Stimulated activated CD4-positive, alpha-beta T cell treated with anti-CD3 and anti-CD28 coated beads, Interleukin-15, amount 100 ng/mL, for 24 hours (primary cell): Measurements from ENCODE around the gene CCND1.
"Not testable (repeated sequence)": the region's sequence is repeated elsewhere in the genome, so short reads cannot be mapped to it uniquely, and the experiment has no call there.

Source experiments
- DNase-seq: peaks from one replicate; pipeline ENCODE4 v3.0.0-alpha.2; 2020

CCND1 gene

DNA sequence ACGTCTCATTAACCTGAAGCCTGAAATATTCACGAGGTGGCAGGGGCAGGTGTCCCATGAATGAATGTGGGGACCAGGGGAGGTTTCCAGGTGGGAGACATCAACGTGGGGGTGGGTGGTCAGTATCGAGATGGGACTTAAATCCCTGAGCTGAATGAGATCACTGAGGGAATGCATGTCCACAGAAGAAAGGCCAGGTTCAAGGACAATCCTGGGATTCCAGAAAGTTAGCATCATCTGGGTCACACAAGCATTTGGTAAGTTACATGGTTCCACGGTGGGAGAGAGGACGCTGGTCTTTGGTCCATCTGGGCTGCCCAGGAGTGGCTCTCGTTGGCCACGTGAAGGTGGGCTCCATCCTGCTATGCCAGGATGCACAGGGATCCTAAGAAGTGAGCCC is 22.7 kb upstream of the CCND1 start:
- no peak for DNase-seq

DNA sequence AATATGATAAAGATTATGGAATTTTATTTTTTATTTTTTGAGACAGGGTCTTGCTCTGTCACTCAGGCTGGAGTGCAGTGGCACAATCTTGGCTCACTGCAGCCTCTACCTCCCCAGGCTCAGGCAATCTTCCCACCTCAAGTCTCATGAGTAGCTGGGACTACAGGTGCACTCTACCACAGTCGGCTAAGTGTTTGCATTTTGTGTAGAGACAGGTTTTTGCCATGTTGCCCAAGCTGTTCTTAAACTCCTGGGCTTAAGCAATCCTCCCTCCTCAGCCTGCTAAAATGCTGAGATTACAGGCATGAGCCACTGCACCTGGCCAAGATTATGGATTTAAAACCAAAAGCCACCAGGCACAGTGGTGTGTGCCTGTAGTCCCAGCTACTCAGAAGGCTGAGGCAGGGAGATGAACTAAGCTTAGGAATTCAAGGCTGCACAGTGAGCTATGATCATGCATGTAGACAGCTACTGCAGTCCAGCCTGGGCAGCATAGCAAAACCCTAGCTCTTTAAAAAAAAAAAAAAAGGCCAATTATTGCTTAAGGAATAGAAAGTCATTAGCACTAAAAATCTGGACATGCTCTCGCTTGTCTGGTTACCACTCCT is 20.2 kb upstream of the CCND1 start:
- no peak for DNase-seq

DNA sequence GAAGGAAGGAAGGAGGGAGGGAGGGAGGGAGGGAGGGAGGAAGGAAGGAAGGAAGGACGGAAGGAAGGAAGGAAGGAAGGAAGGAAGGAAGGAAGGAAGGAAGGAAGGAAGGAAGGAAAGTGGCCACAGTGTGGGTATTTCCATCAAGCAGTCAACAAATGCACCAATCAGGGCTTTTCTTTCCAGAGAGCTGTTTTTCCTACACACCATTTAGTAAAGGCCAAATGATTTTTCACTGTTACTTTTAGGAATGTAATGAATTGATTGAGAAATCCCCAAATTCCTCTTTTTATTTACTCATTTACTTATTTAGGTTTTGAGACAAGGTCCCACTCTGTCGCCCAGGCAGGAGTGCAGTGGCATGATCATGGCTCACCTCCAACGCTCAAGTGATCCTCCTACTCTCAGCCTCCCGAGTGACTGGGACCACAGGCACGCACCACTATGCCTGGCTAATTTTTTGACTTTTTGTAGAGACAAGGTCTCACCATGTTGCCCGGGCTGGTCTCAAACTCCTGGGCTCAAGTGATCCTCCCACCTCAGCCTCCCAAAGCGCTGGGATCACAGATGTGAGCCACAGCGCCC is 18.8 kb upstream of the CCND1 start:
- DNase-seq, result not testable (repeated sequence)

DNA sequence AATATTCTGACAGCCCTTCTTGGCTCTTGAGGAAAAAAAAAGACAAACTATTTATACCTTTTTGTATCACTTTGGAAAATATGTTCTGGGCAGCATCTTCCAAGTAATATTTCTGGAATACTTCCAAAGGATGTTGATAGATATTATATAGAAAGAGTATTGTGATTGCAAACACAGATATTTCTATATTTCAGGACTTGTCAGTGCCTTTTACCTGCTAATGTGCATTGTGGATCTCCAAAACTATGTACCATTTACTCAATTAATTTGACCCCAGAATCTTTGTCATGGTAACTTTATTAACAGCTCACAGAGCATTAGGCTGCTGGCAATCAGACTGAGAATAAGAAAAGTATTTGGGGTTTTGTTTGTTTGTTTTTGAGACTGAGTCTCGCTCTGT is 16.7 kb upstream of the CCND1 start:
- DNase-seq, result no peak

DNA sequence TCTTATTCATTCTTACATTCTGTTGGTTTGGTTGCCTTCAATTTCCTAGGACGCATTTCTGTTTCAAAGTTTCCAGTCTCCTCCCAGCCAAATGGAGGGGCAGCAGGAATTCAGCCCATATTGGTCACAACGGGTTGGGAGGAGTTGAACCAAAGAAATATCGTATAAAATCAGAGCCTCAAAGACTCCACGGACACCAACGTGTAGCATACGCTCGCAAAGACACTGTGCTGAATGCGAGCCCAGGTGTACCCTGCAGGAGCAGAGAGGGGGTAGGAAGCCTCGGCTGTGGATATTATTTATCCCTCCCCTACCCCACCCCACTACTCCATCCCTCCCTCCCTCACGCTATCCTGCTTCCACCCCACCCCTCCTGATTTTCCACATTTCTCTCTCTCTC is 15.5 kb upstream of the CCND1 start:
- no peak for DNase-seq

DNA sequence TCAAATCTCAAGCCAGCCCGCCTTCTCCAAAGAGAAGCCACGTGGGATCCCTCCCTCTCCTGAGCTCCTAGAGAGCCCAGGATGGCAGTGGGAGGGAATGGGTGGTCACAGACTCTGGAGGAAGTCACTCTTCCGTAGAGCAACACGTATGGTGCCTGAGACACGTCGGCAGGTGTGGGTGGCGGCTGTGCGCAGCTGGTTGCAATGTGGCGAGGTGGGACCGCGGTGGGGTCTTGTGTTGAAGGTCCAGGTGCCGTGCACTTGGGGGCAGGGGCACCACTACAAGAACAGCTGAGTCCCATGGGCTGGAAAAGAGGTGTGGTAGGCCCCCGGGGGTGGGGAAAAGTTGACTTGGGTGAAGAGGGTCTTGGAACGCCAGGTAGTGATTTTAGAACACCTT is 13.4 kb upstream of the CCND1 start:
- DNase-seq, result no peak

DNA sequence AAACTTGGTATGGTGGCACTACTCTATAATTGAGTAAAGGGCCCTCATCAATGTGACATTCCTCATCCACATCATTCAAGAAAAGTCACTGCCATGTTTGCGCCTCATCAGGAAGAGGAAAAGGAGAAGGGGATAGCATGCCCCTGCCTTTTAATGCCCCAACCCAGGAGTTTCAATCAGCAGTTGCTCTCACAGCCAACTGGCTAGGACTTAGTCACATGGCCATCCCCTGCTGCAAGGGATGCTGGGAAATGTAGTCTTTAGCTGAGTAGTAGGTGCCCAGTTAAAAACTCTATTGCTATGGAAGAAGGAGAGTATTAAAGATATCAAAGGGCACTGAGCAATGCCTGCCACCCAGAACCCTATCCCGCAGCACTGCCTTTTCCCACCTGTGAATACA is 10.9 kb upstream of the CCND1 start:
- no peak for DNase-seq

DNA sequence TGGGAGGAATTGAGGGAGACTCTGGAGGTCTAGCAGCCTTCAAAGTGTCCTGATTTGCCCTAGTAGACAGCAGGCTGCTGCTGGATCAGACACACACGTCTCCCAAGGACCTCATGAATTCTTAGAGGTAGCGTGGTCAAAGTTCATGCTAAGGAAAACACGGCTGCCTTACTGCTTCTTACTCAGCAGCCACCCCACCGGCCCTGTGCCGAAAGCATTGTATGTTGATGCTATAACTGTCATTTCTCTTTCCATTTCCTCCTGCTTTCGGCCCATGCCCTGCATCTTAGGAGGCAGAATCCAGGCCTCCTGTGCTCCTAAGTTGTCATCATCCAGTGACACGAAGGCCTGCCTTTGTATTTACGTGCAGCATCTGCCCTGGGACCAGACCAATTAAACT is 10.5 kb upstream of the CCND1 start:
- DNase-seq, result no peak

DNA sequence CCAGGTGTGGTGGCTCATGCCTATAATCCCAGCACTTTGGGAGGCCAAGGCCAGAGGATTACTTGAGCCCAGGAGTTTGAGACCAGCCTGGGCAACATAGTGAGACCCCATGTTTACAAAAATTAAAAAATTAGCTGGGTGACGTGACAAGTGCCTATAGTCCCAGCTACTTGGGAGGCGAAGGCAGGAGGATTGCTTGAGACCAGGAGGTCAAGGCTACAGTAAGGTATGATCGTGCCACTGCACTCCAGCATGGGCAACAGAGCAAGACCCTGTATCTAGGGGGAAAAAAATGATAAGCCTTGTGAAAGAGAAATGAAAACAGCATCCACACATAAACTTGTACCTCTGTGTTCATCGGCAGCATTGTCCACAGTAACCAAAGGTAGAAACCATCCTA is 8.1 kb upstream of the CCND1 start:
- DNase-seq, result no peak

DNA sequence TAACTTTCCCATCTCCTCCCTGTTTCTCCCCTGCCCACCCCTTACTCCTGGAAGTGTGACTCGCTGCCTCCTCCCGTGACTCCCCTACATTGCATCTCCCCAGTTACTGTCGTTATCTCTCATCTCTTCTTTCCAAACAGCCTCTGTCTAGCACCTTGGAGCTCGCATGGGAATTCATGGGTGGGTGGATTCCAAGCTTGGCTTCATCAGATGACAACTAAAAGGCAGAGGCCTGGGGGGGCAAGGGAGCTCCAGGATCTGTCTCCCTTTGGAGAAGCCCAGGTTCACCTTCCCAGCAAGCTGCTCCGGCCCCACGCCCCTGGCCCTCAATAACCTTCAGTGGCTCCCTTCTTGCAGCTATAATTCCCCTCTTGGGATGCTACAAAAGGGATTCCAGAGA is 6.9 kb upstream of the CCND1 start:
- DNase-seq, result no peak

DNA sequence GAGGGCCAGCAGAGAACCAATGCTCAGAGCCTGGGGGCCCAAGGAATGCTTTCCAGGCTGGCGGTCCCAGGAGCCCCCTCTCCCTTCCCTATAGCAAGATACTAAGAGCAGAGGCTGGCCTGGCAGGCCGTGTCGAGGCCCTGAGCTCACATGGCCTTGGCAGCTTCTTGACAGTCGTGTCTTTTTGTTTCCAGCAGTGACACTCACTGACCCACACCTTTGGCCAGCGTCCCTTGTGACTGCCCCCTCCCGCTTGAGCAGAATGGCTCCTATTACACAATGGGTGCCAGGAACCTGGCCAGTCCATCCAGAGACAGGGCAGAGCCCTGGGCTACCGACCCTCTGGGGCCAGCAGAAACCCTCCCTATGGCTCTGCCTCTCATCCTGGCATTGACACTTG is 6.4 kb upstream of the CCND1 start:
- no peak for DNase-seq

DNA sequence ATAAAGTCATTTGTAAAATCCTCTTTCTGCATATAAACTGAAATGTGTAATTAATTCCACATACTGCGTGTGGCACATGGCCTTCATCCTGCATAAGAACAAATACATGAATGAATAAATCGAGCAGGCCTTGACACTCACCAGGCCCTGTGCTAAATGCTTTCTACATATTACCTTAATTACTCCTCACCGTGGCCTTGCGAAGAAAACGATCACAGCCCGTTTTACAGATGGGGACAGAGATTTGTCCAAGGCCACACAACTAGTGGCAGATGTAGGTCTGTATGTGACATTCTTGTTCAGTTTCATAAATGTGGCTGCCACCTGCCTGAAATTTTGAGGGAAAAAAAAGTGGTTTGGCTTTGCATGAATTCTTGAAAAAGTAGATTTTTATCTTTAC is 5.8 kb upstream of the CCND1 start:
- DNase-seq, result no peak

DNA sequence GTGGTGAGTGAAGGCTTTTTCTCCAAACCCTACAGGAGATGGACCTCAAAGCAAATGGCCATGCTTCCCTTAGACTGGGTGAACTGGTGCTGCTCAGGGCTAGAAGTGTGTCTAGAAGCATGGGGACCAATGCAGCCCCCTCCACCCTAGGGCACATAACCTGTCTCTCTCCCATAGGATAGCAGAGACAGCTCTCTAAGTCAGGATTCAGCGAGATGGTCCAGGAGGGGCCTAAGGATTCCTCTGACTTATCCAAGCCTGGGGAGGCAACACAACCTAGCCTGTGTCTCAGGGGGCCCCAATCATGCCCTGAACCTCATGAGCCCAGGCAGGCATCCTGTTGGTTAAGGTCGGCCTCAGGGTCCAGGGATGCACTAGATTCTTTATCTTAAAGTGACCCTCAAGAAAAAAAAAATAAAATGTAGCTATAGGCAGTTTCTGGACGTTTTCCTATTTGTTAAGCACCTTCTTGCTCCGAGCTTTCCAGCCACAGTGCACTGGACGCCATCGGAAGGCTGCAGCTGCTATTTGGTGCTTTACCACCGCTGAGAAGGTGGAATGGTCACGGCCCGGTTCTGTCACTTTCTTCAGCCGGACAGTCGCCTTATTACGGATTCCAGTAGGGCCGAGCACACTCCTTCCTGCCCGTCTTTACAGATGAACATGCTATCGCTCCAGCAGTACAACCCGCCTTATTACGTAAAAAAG is 5.0 kb upstream of the CCND1 start:
- no peak for DNase-seq

DNA sequence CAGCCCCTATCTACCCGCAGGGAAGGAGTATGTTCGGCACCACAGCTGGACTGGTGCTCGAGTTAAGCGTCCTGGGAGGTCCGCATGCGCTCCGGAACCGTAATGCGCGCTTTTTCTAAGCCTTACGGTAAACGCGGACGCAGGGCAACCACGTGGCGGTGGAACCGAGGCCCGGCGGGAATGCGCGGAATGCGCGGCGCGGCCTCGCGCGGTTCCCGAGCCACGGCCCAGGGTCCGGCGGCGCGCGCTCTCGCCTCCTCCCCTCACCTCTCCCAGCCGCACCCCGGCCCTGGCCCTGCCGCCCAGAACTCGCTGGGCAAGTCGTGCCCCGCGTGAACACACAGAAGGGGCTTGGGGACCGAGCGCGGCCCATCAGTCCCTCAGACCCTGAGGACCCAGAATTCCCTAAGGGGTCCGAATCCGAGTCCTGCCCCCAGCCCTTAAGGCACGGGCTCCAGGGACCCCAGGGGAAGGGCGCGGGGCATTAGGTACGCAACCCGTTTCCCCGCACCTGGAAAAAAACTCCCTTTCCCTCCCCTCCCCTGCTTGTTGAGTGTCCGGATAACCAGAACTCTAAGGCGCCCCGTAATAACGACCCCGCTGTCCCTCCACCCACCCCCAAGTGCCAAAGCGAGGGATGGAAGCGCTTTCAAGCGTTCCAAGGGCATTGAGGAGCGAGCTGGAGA is 4.3 kb upstream of the CCND1 start:
- peak; percentile 48 for DNase-seq

DNA sequence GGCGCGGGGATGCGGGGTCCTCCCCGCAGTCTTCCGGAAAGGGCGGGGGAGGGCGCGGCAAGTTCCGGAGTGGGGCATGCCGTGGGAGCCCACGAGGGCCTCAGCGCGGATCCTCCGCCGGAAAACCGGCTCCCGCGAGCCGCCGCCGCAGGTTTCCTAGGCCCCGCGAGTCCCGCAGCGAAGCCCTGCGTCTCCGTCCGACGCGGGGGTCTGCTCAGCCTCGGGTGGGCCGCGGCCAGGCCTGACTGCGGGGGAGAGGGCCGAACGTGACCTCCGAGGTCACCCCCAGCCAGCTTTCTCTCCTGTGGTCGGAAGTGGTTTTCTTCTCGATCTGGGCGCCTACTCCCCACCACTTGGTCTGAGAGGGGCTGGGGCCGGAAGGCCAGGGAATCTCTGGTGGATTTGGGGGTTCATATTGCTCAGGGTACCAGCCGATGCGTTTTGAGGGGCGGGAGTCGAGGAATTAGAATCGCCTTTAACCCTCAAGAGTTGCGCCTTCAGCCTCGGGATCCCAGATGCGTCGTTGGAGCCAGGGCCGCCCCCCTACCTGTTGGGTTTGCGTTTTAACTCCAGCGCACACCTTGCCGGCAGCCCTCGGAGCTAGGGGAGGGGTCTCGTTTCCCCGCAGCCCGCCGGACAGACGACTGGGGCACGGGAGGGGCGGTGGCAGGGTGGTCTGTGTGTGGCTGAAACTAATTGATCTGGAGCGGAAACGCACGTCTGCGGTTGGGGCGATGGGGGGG is 3.6 kb upstream of the CCND1 start:
- DNase-seq, result no peak

DNA sequence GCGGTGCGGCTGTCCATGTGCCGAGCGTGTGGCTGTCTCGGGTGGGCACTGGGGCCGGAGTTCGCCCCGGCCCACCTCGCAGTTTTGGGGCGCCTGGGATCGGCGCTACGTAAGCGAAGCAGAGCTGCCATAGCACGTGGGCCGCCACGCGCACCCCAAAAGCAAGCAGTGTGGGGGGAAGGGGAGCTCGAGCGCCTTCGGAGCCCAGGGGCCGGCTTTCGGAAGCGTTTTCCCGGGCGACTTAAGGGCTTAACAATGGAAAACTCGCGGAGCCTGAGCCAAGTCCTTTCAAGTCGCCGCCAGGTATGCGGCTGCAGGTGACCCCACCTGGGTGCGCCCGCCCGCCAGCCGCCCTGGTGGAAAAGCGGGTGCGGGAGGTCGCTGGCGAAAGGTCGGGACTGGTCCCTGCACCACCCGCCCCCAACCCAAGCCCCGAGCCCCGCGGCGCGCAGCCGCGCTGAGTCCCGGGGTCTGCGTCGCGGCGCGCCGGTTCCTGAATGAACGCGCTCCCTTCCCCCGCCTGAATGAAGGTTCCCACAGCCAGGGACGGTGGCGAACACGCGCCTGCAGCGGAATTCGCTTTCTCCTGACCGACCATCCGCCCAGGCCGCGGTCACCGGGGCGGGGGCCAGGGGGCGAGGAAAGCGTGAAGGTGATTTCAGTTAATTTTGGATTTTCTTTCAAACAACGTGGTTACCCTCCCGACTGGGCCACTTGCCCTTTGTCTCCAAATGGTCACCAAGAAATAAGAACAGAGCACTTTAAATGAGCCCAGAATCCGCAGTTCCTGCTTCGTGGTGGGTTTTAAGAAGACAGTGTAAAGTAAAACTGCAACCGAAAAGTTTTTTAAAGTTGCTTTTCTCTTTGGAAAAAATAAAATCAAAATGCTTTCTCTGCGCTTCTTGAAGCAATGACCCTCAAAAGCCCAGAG is 2.8 kb upstream of the CCND1 start:
- no peak for DNase-seq

DNA sequence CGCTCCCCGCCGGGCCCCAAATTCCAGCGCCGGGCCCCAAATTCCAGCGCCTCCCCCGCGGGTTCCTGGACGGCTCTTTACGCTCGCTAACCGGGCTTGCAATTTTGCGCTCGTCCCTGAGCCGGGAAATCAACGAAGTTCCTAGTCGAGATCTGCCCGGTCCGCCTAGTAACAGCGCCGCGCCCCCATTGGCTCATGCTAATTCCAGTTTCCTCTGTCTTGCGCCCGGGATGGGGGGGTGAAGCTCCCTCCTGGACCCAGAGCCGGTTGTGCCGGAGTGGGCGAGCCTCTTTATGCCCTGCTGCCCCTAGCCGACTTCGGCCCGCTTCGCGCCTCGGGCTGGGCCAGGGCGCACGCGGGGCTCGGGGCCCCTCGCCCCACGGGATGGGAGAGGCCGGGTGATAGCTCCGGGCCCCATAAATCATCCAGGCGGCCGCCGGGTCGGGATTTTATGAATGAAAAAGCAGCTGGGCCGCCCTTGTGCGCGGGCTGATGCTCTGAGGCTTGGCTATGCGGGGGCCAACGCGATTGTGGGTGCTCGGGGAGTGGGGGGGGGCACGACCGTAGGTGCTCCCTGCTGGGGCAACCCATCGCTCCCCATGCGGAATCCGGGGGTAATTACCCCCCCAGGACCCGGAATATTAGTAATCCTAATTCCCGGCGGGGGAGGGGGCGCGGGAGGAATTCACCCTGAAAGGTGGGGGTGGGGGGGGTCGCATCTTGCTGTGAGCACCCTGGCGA is 1.8 kb upstream of the CCND1 start:
- DNase-seq, result peak; percentile 55

DNA sequence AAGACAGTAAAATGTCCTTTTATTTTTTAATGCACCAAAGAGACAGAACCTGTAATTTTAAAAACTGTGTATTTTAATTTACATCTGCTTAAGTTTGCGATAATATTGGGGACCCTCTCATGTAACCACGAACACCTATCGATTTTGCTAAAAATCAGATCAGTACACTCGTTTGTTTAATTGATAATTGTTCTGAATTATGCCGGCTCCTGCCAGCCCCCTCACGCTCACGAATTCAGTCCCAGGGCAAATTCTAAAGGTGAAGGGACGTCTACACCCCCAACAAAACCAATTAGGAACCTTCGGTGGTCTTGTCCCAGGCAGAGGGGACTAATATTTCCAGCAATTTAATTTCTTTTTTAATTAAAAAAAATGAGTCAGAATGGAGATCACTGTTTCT is 1.1 kb upstream of the CCND1 start:
- no peak for DNase-seq

DNA sequence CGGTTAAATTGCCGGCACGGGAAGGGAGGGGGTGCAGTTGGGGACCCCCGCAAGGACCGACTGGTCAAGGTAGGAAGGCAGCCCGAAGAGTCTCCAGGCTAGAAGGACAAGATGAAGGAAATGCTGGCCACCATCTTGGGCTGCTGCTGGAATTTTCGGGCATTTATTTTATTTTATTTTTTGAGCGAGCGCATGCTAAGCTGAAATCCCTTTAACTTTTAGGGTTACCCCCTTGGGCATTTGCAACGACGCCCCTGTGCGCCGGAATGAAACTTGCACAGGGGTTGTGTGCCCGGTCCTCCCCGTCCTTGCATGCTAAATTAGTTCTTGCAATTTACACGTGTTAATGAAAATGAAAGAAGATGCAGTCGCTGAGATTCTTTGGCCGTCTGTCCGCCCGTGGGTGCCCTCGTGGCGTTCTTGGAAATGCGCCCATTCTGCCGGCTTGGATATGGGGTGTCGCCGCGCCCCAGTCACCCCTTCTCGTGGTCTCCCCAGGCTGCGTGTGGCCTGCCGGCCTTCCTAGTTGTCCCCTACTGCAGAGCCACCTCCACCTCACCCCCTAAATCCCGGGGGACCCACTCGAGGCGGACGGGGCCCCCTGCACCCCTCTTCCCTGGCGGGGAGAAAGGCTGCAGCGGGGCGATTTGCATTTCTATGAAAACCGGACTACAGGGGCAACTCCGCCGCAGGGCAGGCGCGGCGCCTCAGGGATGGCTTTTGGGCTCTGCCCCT is 529 bp upstream of the CCND1 start:
- DNase-seq, result no peak

DNA sequence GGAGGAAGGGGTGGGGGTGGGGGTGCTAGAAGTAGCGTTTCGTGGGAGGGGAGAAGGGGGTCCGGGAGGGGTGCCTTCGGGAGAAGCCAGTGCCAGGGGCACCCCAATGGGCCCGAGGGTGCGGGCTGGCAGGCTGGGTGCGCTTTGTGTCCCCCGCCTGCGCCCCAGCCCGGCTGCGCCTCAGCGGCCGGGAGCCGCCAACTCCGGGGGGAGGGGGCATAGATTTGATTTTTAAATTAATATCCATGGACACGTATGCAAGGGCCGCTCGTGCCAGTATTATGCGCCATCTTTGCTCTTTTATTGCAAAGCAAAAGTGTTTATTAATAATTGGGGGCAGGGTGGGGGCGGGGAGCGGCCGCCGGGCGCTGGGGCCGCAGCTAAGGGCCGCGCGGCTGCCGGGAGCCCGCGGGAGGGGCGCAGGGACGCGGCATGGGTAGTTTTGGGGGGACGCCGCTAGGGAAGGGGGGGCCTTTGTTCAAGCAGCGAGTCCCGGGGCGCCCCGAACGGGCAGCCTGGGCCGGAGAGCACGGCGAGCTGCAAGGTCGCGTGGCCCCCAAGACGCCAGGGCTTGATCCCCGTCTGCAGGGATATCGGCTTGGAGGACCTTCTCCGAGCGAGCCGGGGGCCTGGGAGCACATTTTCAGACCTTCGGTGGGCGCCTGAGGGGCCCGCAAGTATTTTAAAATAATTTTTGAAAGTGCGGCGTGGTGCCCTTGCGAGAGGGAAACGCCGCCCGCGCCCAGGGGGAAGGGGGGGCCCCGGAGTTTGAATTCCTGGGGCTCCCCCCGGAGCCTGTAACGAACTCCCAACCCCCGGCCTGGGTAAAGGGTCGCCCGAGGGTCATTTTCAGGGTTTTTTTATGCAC is 959 bp downstream of the CCND1 start:
- DNase-seq, result no peak
